Measurements from ENCODE around the gene CFDP1.

The CFDP1 gene

DNA sequence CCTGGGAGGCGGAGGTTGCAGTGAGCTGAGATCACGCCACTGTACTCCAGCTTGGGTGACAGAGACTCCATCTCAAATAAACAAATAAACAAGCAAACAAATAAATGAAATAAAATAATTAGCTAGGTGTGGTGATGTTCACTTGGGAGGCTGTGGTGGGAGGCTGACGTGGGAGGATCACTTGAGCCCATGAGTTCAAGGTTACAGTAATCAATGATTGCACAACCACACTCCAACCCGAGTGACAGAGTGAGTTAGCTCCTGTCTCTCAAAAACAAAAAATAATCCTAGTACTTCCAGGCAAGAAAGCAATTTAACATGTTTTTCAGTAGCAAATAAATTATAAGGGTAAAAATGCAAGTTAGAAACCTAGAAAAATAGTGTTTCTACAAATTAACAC lies 26.4 kb downstream of the CFDP1 start:
- peaks cover 11% of the 10 kb centered on the region for H3K36me3 Mint-ChIP-seq
- DNase-seq: no peak
- no peak overlapping the region for H3K27ac Mint-ChIP-seq
- no peak overlapping the region for H3K4me3 Mint-ChIP-seq
- H3K9me3 Mint-ChIP-seq: no peaks in the 10 kb centered on the region
- H3K4me1 Mint-ChIP-seq: no peaks in the 10 kb centered on the region
- CTCF ChIA-PET: interaction anchor here (0.7 to 1.5 kb wide), 2 partner anchors 58 to 207 kb away, joined by 3 to 7 read pairs; no protein-coding TSS in a partner anchor
- no peaks in the 10 kb centered on the region for H3K27me3 Mint-ChIP-seq

DNA sequence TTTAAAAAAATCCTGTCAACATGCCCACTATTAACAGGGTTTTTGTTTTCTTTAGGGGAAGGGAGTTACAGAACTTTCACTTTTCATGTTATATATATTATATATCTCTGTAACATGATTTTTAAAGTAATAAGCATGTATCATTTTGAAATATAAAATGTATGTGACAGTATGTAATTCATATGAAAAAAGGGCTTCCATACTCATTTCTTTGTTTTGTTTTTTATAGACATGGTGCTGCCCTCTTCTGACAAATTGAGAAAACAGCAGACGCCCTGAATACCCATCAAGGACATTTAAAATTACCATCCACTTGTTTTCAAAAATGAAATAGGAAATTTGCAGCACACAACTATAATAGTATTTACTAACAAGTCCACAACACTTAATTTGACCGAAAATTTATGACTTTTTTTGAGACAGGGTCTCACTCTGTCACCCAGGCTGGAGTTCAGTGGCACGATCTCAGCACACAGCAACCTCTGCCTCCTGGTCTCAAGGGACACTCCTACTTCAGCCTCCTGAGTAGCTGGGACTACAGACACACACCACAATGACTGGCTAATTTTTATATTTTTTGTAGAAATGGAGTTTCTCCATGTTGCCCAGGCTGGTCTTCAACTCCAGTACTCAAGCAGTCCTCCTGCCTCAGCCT lies 30.4 kb downstream of the CFDP1 start:
- Mint-ChIP-seq H3K27me3 (no peaks in the 10 kb centered on the region), H3K27ac (no peak overlapping the region), H3K36me3 (peaks cover 3% of the 10 kb centered on the region), H3K4me3 (no peak overlapping the region), H3K9me3 (no peaks in the 10 kb centered on the region), H3K4me1 (no peaks in the 10 kb centered on the region)
- no peak for DNase-seq
- CTCF ChIA-PET: interaction anchor here (0.9 to 2.9 kb wide), 11 partner anchors 10 to 518 kb away, joined by 3 to 22 read pairs (median 5); no protein-coding TSS in a partner anchor

DNA sequence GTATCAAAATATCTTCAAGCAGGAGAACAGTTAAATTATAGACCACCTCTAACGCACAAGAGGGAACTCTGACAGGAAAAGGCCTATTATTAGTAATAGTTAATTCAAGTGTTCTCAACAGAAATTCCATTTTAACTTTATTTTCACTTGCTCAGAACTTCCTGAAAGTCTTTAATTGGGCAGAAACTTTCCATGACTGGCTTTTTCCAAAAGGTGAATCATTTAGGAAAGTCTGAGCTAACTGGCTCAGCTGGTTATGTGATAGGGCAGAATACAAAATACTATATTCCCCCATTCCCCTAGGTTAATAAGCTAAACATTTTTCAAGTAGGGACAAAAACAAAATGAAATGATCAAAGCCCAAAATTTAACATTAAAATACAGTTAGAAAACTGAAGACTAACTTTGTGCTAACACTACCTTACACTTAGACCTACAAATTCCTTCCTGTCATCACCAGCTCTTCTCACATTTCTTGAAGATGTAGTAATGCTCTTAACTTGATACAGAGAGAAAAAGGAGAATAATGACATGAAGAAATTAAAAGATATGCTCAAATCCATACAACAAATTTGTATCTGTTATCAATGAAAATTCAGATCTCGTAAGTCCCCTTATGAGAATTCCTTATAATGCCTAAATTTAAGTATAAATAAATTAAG lies 31.0 kb downstream of the CFDP1 start:
- H3K4me3 Mint-ChIP-seq: no peak overlapping the region
- CTCF ChIA-PET: interaction anchor here (0.8 to 2.9 kb wide), 9 partner anchors 10 to 204 kb away, joined by 3 to 22 read pairs (median 4); no protein-coding TSS in a partner anchor
- peaks cover 3% of the 10 kb centered on the region for H3K36me3 Mint-ChIP-seq
- no peaks in the 10 kb centered on the region for H3K4me1 Mint-ChIP-seq
- no peak for DNase-seq
- H3K9me3 Mint-ChIP-seq: no peaks in the 10 kb centered on the region
- H3K27me3 Mint-ChIP-seq: no peaks in the 10 kb centered on the region
- no peak overlapping the region for H3K27ac Mint-ChIP-seq

DNA sequence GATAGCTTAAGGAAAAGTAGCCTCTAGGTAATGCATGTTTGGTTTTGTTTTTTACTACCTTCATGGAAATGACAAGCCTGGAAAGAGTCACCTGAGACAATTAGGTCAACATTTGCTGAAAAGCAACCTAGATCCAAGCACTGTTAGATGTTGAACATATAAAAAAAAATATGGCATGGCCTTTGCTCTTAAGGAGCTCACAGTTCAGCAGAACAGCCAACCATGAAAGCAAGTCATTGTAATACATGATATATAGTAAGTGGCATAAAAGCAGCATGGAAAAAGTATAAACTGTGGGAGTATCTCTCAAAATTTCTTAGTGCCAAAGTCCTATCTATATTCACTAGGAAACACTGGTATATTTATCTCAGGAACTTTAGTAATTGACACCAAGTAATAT lies 31.6 kb downstream of the CFDP1 start:
- peaks cover 3% of the 10 kb centered on the region for H3K36me3 Mint-ChIP-seq
- H3K27me3 Mint-ChIP-seq: no peaks in the 10 kb centered on the region
- no peaks in the 10 kb centered on the region for H3K4me1 Mint-ChIP-seq
- DNase-seq: no peak
- H3K4me3 Mint-ChIP-seq: no peak overlapping the region
- H3K9me3 Mint-ChIP-seq: no peaks in the 10 kb centered on the region
- no peak overlapping the region for H3K27ac Mint-ChIP-seq
- CTCF ChIA-PET: interaction anchor here (0.8 to 2.9 kb wide), 8 partner anchors 9 to 203 kb away, joined by 3 to 22 read pairs (median 5); no protein-coding TSS in a partner anchor

DNA sequence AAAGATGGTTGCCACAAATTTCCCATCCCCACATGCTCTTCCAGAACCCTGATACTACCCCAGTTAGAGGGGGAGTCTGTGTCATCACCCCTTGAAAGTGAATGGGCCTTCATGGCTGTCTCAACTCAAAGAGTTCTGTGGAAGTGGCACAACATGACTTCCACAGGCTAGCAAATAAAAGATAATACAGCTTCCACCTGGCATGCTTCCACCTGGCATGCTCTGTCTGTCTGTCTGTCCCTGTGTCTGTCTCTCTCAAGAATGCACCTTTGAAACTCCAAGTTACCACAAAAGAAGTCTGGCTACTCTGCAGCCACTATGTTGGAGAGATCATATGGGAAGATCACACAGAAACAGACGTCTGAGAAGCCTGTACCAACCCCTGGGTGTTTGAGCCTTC lies 35.0 kb downstream of the CFDP1 start:
- H3K4me1 Mint-ChIP-seq: no peaks in the 10 kb centered on the region
- no peak overlapping the region for H3K4me3 Mint-ChIP-seq
- peaks cover 8% of the 10 kb centered on the region for H3K36me3 Mint-ChIP-seq
- H3K9me3 Mint-ChIP-seq: no peaks in the 10 kb centered on the region
- H3K27me3 Mint-ChIP-seq: no peaks in the 10 kb centered on the region
- H3K27ac Mint-ChIP-seq: no peak overlapping the region
- DNase-seq: no peak
- CTCF ChIA-PET: interaction anchor here (0.7 to 2.0 kb wide), 4 partner anchors 13 to 198 kb away, joined by 3 to 5 read pairs (median 4); no protein-coding TSS in a partner anchor

DNA sequence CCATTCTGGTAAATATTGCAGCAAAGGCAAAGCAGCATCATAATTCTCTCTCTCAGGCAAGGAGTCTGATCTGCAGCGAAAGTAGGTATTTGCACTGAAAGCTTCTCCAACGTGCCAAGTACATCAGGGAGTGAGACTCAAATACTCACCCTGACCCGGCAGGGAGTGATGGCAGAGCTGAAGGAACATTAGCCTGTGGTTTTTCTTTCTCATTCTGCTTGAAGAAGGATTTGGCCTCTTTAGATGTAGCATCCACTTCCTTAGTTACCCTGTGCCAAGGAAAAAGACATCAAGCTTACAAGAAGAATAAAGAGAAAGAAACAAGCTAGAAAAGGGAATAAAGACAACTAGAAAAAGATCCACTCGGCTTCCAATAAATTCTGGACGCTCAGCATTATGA lies 38.4 kb downstream of the CFDP1 start:
- Mint-ChIP-seq H3K9me3 (no peaks in the 10 kb centered on the region), H3K27me3 (no peaks in the 10 kb centered on the region), H3K27ac (no peak overlapping the region), H3K4me3 (no peak overlapping the region), H3K36me3 (peaks cover 29% of the 10 kb centered on the region), H3K4me1 (no peaks in the 10 kb centered on the region)
- CTCF ChIA-PET: no interaction called here
- no peak for DNase-seq

DNA sequence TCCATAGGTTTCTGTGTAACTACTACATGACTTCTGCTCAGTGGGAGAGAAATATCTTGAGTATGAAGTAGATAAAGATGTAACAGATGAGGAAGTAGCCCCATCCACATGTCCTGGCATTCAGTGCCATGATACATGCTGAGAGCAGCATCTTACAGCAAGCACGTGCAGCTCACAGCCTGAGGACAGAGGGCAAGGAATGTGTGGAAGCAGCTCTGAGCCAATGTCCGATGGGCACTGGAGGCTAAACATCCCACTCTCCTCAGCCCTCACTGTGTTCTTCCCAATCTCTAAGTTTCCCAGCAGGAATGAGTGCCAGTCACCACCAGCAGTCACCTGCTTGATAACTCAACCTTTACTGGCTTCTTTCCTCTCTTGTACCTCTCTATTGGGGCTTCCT lies 40.4 kb downstream of the CFDP1 start:
- DNase-seq: no peak
- no peaks in the 10 kb centered on the region for H3K27me3 Mint-ChIP-seq
- H3K36me3 Mint-ChIP-seq: peaks cover 33% of the 10 kb centered on the region
- CTCF ChIA-PET: interaction anchor here (0.7 to 1.1 kb wide), 3 partner anchors 9 to 194 kb away, joined by 3 to 5 read pairs (median 3); no protein-coding TSS in a partner anchor
- no peaks in the 10 kb centered on the region for H3K9me3 Mint-ChIP-seq
- H3K27ac Mint-ChIP-seq: no peak overlapping the region
- H3K4me3 Mint-ChIP-seq: no peak overlapping the region
- no peaks in the 10 kb centered on the region for H3K4me1 Mint-ChIP-seq

DNA sequence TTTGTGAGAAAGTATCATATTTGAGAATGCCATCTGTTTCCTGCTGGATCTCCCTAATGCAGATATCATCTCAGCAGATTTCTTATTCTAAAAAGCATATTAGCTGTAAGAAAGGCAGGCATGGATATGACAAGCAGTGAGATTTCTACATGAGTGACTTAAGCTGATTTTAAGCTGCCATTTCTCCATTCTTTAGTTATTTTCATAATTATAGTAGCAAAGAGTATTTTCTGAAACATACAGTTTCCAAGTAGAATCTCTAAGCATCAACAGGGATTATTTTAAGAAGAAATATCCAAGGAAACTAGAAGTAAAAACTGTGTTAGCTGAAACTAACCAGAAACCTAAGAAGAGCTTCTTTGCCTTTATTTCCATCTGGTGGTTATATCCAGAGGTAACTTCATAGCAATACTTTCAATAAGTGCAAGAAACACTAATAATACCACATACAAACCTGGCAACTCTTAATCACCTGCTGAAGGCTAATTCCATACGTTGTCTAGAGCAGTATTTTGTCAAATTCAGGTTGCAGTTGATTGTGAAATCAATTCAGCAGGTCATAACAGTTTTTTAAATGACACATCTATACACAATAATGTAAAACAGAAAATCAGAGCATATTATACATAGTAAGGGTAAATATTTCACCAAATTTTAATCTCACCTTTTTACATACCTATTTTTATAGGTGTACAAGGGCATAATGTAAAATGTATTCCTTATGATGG lies 42.2 kb downstream of the CFDP1 start:
- H3K9me3 Mint-ChIP-seq: no peaks in the 10 kb centered on the region
- no peak for DNase-seq
- H3K27me3 Mint-ChIP-seq: no peaks in the 10 kb centered on the region
- CTCF ChIA-PET: interaction anchor here (1.8 to 3.4 kb wide), 3 partner anchors 9 to 192 kb away, joined by 4 to 16 read pairs (median 10); no protein-coding TSS in a partner anchor
- H3K4me3 Mint-ChIP-seq: no peak overlapping the region
- no peak overlapping the region for H3K27ac Mint-ChIP-seq
- no peaks in the 10 kb centered on the region for H3K4me1 Mint-ChIP-seq
- H3K36me3 Mint-ChIP-seq: peaks cover 33% of the 10 kb centered on the region

DNA sequence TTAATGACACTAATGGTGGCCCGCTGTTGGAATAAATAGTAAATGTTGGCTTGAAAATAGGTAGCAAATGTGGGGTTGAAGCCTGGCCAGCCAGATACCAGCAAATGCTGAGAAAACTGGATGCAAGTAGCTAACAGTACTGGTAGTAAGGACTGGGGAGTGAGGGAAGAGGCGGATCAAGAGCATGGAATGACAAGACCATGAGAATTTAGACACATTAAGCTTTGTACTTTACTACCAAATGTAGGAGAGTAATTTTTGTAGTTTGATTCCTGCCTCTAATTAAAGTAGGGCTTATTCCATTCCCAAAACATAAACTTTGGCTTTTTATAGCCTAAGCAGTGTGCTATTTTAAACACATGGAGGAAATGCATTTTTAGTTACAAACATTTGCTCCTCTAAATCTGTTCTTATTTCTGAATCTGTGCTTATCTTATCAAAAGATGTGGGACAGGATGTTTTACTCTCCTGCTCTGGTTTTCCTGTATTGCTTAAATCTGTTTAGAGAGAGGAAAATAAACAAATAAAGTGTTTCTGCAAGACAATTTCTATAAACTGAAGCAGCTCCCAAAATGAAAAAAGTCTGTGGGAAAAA lies 44.1 kb downstream of the CFDP1 start:
- DNase-seq: no peak
- H3K27me3 Mint-ChIP-seq: peaks cover under 1% of the 10 kb centered on the region

DNA sequence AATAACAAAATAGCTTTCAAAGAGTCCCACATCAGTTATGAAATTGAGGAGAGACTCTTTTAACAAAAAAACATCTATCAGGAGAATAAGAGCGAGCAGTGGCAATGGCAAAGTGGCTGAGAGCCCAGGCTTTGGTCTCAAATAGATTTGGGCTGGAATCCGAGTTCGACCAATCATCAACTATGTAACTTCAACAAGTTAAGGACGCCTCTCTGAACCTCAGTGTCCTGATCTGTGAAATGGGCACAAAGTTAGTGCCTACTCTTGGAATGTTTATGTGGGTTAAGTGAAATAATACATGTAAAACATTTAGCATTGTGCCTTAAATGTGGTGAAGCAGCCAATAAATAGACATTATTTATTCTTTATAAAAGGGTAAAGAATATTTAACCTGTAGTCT lies 45.4 kb downstream of the CFDP1 start:
- Mint-ChIP-seq H3K4me3 (no peak overlapping the region), H3K36me3 (peaks cover 25% of the 10 kb centered on the region), H3K9me3 (no peaks in the 10 kb centered on the region), H3K27ac (no peak overlapping the region), H3K27me3 (peaks cover 3% of the 10 kb centered on the region), H3K4me1 (no peaks in the 10 kb centered on the region)
- DNase-seq: no peak
- CTCF ChIA-PET: interaction anchor here (1.7 to 2.0 kb wide), 3 partner anchors 14 to 189 kb away, joined by 6 to 18 read pairs (median 12); no protein-coding TSS in a partner anchor

More for the DNA sequence above, 44.1 kb downstream of the CFDP1 start:
- Mint-ChIP-seq H3K9me3 (no peaks in the 10 kb centered on the region), H3K4me1 (no peaks in the 10 kb centered on the region), H3K4me3 (no peak overlapping the region), H3K36me3 (peaks cover 31% of the 10 kb centered on the region), H3K27ac (no peak overlapping the region)
- CTCF ChIA-PET: interaction anchor here (3.0 to 3.4 kb wide), 2 partner anchors 156 to 190 kb away, joined by 10 to 16 read pairs; no protein-coding TSS in a partner anchor

DNA sequence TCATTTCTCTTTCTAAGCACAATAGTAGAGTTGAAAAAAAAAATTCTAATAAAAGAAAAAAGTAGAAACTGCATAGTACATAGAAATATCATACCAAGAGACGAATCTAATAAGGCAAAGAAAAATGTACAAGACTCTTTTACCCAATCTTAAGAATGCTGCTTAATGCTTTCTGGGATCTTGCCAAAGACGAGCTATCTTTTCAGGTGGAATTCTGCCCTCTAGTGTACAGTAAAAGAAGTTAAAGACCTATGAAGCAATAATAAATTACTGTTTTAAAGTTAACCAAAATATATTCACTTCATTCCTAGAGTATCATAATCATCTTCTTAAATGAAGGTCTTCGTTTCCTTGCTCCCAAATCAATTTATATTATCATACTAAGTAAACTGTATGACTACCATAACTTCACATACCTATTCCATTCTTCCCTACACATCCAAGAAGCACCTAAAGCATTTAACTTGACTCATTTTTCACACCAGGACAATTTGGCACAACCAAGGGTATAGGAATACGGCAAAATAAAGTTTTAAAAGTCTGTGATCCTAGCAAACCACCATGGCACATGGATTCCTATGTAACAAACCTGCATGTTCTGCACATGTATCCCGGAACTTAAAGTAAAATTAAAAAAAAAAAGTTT lies 47.7 kb downstream of the CFDP1 start:
- Mint-ChIP-seq H3K4me1 (peaks cover 17% of the 10 kb centered on the region), H3K27ac (no peak overlapping the region), H3K27me3 (peaks cover 18% of the 10 kb centered on the region), H3K4me3 (no peak overlapping the region), H3K36me3 (peaks cover 28% of the 10 kb centered on the region), H3K9me3 (no peaks in the 10 kb centered on the region)
- CTCF ChIA-PET: interaction anchor here (0.6 to 2.5 kb wide), 12 partner anchors 13 to 186 kb away, joined by 3 to 43 read pairs (median 3); no protein-coding TSS in a partner anchor
- no peak for DNase-seq

DNA sequence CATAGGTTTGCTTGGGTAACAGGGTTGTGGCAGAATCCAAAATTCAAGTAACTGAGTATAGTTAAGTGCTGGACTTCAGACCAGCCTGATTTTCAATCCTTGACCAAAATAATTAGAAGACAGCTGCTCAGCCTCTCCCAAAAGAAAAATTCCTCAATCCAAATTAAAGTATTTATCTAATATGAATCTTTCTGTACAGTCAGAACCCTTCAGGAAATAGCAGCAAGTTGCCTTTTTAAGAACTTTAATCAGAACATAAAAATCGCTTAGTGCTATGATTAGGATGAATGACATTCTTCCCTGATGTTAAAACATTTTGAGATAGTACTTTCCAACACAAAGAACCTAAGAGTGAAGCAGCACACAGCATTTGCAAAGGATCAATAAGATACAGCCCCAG lies 50.2 kb downstream of the CFDP1 start:
- Mint-ChIP-seq H3K4me1 (peaks cover 39% of the 10 kb centered on the region), H3K36me3 (peaks cover 34% of the 10 kb centered on the region), H3K4me3 (no peak overlapping the region), H3K27ac (no peak overlapping the region), H3K27me3 (peaks cover 26% of the 10 kb centered on the region), H3K9me3 (no peaks in the 10 kb centered on the region)
- CTCF ChIA-PET: interaction anchor here (0.7 to 2.4 kb wide), 4 partner anchors 146 to 184 kb away, joined by 3 to 10 read pairs (median 4); no protein-coding TSS in a partner anchor
- no peak for DNase-seq

DNA sequence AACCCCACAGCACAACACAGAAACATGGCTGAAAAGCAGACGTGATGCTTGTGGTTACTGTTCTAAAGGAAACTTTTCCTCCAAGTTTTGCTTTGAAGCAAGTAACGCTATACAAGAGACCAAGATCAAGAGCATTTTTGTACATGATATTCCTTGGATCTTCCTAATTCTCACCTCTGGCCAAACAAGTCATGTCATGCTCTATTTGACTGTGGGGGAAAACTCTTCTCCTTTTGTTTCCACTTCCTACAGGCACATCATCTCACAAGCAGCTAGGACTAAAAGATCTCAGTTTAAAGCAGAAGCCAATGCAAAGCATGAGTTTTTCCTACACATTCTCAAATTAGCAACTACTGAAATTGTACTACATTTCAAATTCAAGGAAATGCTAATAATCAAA lies 50.7 kb downstream of the CFDP1 start:
- H3K4me3 Mint-ChIP-seq: no peak overlapping the region
- peaks cover 39% of the 10 kb centered on the region for H3K4me1 Mint-ChIP-seq
- peaks cover 30% of the 10 kb centered on the region for H3K27me3 Mint-ChIP-seq
- H3K9me3 Mint-ChIP-seq: no peaks in the 10 kb centered on the region
- CTCF ChIA-PET: interaction anchor here (0.7 to 2.4 kb wide), 6 partner anchors 8 to 183 kb away, joined by 3 to 10 read pairs (median 4); no protein-coding TSS in a partner anchor
- DNase-seq: no peak
- H3K27ac Mint-ChIP-seq: no peak overlapping the region
- peaks cover 39% of the 10 kb centered on the region for H3K36me3 Mint-ChIP-seq
